EH (cell line): ENCODE data around the gene RHOU.
"Not testable (repeated sequence)": the region's sequence is repeated elsewhere in the genome, so short reads cannot be mapped to it uniquely, and the experiment has no call there.

Experiments used
- DNase-seq: peaks from one replicate; pipeline ENCODE4 v3.0.0-alpha.2; 2015; ENCODE audit warnings: low read depth

The RHOU gene

DNA sequence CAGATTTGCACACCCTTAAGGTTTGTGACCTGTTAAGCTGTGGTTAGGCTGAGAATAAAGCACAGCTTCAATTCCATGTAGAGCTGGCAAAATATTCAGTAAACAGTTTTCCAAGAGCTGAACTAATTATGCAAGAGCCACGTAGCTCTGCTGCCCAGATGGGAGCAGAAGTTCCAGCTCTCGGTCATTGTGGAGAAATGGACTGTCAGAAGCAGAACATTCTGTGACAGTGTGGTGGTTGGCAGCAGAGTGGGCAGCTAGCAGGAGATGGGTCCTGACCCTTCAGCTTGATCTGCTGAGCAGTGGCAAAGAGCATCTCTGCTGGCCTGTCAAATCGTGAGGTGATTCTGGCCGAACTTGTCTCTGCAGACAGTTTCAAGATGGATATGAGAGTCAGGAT, 23.2 kb downstream of the RHOU start:
- no peak for DNase-seq

- DNase-seq: no peak
Measured at GRCh38 chr1:228760979-228761378, 25.7 kb downstream of the RHOU start.

DNA sequence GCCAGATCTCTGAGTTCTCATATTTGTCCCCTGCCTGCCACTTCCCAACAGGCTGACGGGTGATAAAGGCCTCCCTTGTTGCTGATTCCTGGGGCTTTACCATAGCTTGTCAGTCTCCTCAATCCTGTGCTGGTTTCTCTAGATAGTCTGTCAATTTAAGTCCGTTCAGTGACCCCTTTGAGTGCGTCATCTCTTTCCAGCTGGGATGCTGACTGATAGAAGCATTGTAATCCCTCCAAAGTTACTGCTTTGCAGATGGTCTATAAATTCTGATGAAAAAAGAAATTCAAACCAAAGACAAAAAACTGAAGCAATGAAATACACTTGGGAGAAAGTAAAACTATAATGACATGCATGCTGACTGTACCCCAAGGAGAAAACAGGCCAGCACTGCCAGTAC, 28.3 kb downstream of the RHOU start:
- no peak for DNase-seq

GRCh38 chr1:228765168-228765946, 30.1 kb downstream of the RHOU start:
- no peak for DNase-seq

DNA sequence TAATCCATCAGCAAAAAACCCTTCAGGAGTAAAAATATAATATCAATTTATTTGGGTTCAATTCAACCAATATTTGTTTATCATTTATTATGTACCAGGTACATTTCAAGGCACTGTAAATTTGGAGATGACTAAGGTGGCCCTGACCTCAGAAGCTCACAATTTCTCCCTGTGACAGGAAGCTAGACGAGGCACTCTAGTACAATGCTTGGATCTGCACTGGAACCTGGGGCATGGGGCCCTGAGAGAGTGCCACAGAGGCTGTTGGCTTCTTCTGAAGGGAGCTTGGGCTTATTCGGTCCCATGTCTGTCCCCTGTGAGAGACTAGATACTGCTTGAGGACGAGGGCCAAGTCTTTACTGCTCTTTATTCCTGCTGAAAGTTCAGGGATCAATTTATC, 31.5 kb downstream of the RHOU start:
- DNase-seq: no peak

GRCh38 chr1:228767636-228768354, 32.5 kb downstream of the RHOU start:
- DNase-seq: no peak

- DNase-seq: no peak
Measured at GRCh38 chr1:228768355-228769000, 33.2 kb downstream of the RHOU start.

- no peak for DNase-seq
Measured at GRCh38 chr1:228770779-228771223, 35.5 kb downstream of the RHOU start.

GRCh38 chr1:228772516-228773212, 37.4 kb downstream of the RHOU start:
- no peak for DNase-seq

- not testable (repeated sequence) for DNase-seq
Measured at GRCh38 chr1:228775946-228776345, 40.7 kb downstream of the RHOU start.

DNA sequence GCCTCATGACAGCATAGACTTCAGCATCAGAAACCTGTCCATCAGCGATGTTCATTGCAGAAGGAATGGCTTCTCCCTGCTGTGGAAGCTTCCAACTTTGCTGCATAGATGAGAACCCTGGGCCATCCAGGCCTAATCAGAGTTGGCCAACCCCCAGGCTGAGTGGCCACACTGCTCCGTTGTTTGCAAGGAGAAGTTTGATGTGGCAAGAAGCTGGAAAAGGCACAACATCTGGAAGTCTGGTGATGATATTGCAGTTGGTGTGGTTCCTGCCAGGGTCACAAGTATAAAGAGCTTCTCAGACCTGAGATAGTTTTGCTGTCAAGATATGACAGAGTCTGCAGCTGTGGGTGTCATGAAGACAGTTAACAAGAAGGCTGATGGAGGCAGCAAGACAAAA, 41.2 kb downstream of the RHOU start:
- DNase-seq: no peak

DNA sequence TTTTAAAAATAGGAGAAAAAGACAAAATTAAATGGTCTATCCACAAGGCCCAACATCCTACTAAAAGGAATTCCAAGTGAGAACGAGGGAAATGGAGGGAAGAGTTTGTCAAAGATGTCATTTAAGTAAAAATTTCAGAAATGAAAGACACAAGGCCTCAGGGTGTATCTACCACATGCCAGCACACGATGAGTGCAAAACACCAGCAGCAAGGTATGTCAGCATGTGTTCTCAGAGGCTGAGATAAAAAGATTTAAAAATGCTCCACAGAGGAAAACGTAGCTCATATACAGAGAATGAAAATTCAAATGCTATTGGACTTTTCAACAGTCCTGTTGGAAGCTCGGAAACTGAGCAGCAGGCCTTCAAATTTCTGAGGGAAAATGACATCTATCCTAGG, 42.0 kb downstream of the RHOU start:
- DNase-seq: no peak

- no peak for DNase-seq
Measured at GRCh38 chr1:228778026-228778425, 42.7 kb downstream of the RHOU start.

- no peak for DNase-seq
Measured at GRCh38 chr1:228778466-228778865, 43.2 kb downstream of the RHOU start.

DNA sequence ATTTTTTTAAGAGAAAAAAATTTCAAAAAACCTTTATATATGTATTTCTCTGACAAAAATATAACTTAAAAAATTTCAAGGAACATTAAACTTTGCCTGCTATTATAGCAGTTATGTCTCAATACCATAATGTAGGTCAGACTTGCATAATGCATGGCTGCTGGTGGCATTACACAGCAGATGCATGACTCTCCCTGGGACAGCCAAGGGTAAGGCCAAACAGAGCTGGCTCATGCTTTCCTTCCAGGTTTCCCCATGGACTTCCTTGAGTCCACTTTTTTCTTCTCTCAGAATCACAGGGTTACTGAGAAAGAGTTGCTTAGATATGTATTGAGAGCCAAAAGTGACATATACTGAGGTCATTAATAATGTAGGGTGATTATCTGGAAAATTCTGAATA, 43.7 kb downstream of the RHOU start:
- no peak for DNase-seq

- peak; percentile 43 for DNase-seq
Measured at GRCh38 chr1:228781161-228781808, 46.0 kb downstream of the RHOU start.

GRCh38 chr1:228781809-228782661, 46.8 kb downstream of the RHOU start:
- no peak for DNase-seq

- no peak for DNase-seq
Measured at GRCh38 chr1:228782662-228783417, 47.6 kb downstream of the RHOU start.

GRCh38 chr1:228783418-228784040, 48.2 kb downstream of the RHOU start:
- no peak for DNase-seq

GRCh38 chr1:228784181-228784580, 48.9 kb downstream of the RHOU start:
- DNase-seq: no peak
